HFFc6 (cell line): ENCODE measurements around the gene SPRTN. TPM values are rescaled to one million over a fixed set of nuclear protein-coding genes. Genes with fewer than 3 reads are reported as not detected.

ENCODE experiments used
- DNase-seq: peaks from one replicate; pipeline ENCODE4 v3.0.0-alpha.2; 2018
- H3K27ac Mint-ChIP-seq: 2 replicates; pipeline ENCODE4 v1.8.0; 2020; ENCODE audit warnings: mild to moderate bottlenecking, mixed read lengths
- H3K27me3 Mint-ChIP-seq: 2 replicates; pipeline ENCODE4 v1.8.0; 2021; ENCODE audit warnings: mild to moderate bottlenecking, moderate library complexity, mixed read lengths; ENCODE audit not compliant: insufficient read depth
- H3K36me3 Mint-ChIP-seq: 2 replicates; pipeline ENCODE4 v1.8.0; 2021; ENCODE audit warnings: low read depth, mixed read lengths
- H3K4me1 Mint-ChIP-seq: 2 replicates; pipeline ENCODE4 v1.8.0; 2020; ENCODE audit warnings: low read depth, mixed read lengths
- H3K4me3 Mint-ChIP-seq: 2 replicates; pipeline ENCODE4 v1.8.0; 2020; ENCODE audit warnings: mild to moderate bottlenecking, moderate library complexity, mixed read lengths
- H3K9me3 Mint-ChIP-seq: 2 replicates; pipeline ENCODE4 v1.8.0; 2020; ENCODE audit warnings: mild to moderate bottlenecking, mixed read lengths
- CTCF ChIP-seq: fragments of 200-600 bp; sonication (generic); IDR thresholded peaks from 2 replicates; pipeline ENCODE4 v1.5.0; 2021; ENCODE audit warnings: antibody characterized with exemption, mild to moderate bottlenecking
- total RNA-seq, 6 experiments: library from RNA; stranded (reverse); fragmentation: NEBNext Ultra II Directional; extraction: Animal tissue kit (Norgen Biotek cat#: 25700); gene quantifications; 2 replicates in 1 of 6; 3 replicates in 5 of 6; pipeline ENCODE4 v1.2.3, GENCODE V29; 2021

The SPRTN gene
- total RNA-seq, 6 experiments from 2014 or later: 8.4 to 12.6 (median 10.4) TPM

- Mint-ChIP-seq H3K9me3 (no peaks in the 10 kb centered on the region), H3K27ac (peak overlapping the region; percentile 36), H3K4me3 (no peak overlapping the region), H3K36me3 (0 out of 2 replicates have a peak, but pooled peaks cover 5% of the 10 kb centered on the region), H3K27me3 (no peaks in the 10 kb centered on the region; the same call in 1 of the 2 replicates), H3K4me1 (peaks cover 83% of the 10 kb centered on the region)
- TF ChIP-seq CTCF: no peak
- DNase-seq: no peak
Measured at GRCh38 chr1:231393668-231394067, 55.6 kb downstream of the SPRTN start.

DNA sequence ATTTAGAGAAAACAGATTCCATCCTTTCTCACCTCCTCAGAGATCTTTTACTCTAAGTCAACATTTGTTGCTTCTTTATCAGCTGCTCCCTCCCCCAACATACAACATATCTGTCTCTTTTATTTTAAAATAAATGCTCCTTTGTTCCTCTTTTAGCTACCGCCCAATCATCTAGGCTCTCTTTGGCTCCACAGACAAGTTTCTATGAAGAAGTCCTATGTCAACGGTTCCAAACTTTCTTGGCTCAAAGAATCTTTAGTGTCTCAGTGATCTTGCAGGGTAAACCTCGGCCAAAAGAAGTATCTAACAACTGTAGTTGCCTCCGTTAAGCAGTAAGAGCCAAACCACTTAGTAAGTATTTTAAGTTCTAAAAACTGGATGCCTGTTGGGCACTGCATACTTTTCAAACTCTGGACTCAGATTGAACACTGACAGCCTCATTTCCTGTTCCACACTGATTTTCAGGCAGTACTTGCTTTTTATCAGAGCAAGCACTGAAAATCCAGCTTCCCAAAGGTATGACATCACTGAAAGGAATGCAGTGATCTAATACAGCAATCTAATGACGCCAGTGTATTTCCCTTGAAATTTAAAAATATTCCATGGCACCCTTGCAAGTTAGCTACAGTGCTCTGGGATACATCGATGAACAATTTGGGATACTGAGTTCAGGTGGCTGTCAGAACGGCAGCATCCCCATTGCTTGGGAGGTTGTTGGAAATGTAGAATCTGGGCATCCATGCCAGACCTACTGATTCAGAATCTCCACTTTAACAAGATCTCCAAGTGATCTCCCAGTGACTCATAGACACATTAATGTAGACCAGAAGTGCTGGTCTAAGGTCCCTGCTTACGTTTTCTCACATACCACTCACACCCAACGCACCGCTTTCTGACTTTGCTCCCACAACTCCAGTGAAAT, 57.2 kb downstream of the SPRTN start:
- Mint-ChIP-seq H3K4me3 (peak overlapping the region; percentile 84), H3K27ac (peak overlapping the region; percentile 94), H3K27me3 (no peaks in the 10 kb centered on the region; the same call in 1 of the 2 replicates), H3K4me1 (peaks cover 69% of the 10 kb centered on the region), H3K36me3 (no peaks in the 10 kb centered on the region), H3K9me3 (no peaks in the 10 kb centered on the region)
- TF ChIP-seq CTCF: no peak
- peak; percentile 95 for DNase-seq

DNA sequence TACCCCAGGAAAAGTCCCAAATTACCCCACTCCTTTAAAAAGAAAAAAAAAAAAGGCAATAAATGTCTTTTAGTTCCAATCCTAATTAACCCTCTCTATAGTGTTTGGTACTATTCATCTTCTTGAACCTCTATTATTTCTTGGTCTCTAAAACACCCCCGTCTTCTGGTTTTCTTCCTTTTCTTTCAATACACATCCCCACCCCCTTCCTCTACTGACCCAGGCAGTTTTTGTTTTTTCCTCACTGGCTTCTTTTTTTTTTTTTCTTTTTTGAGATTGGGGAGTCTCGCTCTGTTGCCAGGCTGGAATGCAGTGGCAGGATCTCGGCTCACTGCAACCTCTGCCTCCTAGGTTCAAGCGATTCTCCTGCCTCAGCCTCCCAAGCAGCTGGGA, 57.9 kb downstream of the SPRTN start:
- peaks cover 68% of the 10 kb centered on the region for H3K4me1 Mint-ChIP-seq

DNA sequence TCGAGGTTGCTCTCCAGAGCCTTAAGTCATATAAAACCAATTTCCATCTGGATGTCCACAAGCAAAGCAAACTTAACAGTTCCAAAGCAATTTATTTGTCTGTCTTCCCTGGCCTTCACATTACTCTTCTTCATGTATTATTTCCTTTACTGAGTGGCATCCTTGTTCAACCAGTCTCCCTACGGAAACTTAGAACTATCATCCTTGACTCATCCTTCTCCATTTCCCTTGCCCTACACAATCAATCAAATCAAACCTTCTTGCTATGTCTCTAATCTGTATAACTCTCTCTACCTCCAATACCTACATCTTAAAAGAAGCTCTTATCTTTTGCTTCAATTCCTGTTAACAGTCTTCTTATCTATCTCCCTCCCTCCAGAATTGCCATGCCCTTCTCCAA, 58.5 kb downstream of the SPRTN start:
- H3K27me3 Mint-ChIP-seq: no peaks in the 10 kb centered on the region; the same call in 1 of the 2 replicates
- H3K4me3 Mint-ChIP-seq: peak overlapping the region; percentile 40
- H3K36me3 Mint-ChIP-seq: no peaks in the 10 kb centered on the region

More for the DNA sequence above, 57.9 kb downstream of the SPRTN start:
- Mint-ChIP-seq H3K27me3 (no peaks in the 10 kb centered on the region; the same call in 1 of the 2 replicates), H3K4me3 (peak overlapping the region; percentile 84), H3K27ac (peak overlapping the region; percentile 94), H3K9me3 (no peaks in the 10 kb centered on the region), H3K36me3 (no peaks in the 10 kb centered on the region)
- no peak for TF ChIP-seq CTCF
- no peak for DNase-seq

More for the DNA sequence above, 58.5 kb downstream of the SPRTN start:
- no peak for TF ChIP-seq CTCF
- no peak for DNase-seq
- H3K4me1 Mint-ChIP-seq: peaks cover 65% of the 10 kb centered on the region
- H3K27ac Mint-ChIP-seq: peak overlapping the region; percentile 94
- no peaks in the 10 kb centered on the region for H3K9me3 Mint-ChIP-seq
